SU-DHL-6 (cell line): ENCODE results near the gene SLC25A4.

Experiments used
- EZH2phosphoT487 ChIP-seq: fragments of 200-600 bp; sonication (generic), shearing (Covaris generic); conservative IDR thresholded peaks from 2 replicates; pipeline ENCODE4 v1.6.1; 2018; ENCODE audit warnings: mild to moderate bottlenecking, antibody characterized with exemption, low read length, moderate library complexity, mixed read lengths
- TF ChIP-seq, protein P1 (sequence below): fragments of 200-600 bp; sonication (generic); IDR thresholded peaks from one replicate; pipeline ENCODE4 v1.5.1; 2017; ENCODE audit warnings: antibody characterized with exemption, mild to moderate bottlenecking, low read length, moderate library complexity; ENCODE audit not compliant: insufficient read depth, poor library complexity, severe bottlenecking

DNA sequence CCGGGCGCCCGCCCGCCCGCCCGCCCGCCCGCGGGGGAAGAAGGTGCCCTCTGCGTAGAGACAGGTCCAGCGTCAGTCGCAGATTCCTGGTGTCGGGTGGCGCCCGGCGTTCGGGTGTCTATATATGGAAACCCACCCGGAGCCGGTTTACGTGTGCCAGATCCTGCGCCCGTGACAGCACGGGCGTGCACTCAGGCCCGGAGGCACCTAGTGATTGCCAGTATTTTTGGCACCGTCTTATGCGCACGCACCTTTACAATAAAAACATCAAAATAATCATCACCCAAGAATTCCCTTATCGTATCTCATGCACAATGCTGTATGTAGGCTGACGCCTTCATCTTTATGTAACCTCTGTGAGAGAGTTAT lies 519 bp downstream of the SLC25A4 start:
- TF ChIP-seq, protein P1, sequence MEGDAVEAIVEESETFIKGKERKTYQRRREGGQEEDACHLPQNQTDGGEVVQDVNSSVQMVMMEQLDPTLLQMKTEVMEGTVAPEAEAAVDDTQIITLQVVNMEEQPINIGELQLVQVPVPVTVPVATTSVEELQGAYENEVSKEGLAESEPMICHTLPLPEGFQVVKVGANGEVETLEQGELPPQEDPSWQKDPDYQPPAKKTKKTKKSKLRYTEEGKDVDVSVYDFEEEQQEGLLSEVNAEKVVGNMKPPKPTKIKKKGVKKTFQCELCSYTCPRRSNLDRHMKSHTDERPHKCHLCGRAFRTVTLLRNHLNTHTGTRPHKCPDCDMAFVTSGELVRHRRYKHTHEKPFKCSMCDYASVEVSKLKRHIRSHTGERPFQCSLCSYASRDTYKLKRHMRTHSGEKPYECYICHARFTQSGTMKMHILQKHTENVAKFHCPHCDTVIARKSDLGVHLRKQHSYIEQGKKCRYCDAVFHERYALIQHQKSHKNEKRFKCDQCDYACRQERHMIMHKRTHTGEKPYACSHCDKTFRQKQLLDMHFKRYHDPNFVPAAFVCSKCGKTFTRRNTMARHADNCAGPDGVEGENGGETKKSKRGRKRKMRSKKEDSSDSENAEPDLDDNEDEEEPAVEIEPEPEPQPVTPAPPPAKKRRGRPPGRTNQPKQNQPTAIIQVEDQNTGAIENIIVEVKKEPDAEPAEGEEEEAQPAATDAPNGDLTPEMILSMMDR: no peak
- no peak for TF ChIP-seq EZH2phosphoT487
